HL-60 (cell line): ENCODE data around the gene APOC1.
"Not testable (repeated sequence)": the region's sequence is repeated elsewhere in the genome, so short reads cannot be mapped to it uniquely, and the experiment has no call there.

Source experiments
- DNase-seq, 2 experiments: peaks; one replicate each; pipeline ENCODE4 v3.0.0-alpha.2; 2010 to 2020; ENCODE audit warnings: low read depth in 1 of 2, low spot score in 1 of 2
- H3K27ac ChIP-seq: fragments of 250-450 bp; sonication (Bioruptor Pico); replicated peaks from 2 replicates; pipeline ENCODE4 v1.5.1; 2020; ENCODE audit warnings: mild to moderate bottlenecking, moderate library complexity
- H3K27me3 ChIP-seq: fragments of 250-450 bp; sonication (Bioruptor Pico); 2 replicates; pipeline ENCODE4 v1.5.1; 2021; ENCODE audit warnings: mild to moderate bottlenecking, moderate library complexity; ENCODE audit not compliant: insufficient read depth, poor library complexity, severe bottlenecking
- H3K4me3 ChIP-seq: replicated peaks from 2 replicates; pipeline ENCODE4 v1.5.1; 2011; ENCODE audit warnings: mild to moderate bottlenecking, control low read depth, low read length; ENCODE audit not compliant: insufficient read depth
- CTCF ChIP-seq: IDR thresholded peaks from one replicate; pipeline ENCODE4 v1.5.1; 2011; ENCODE audit warnings: low read length, control low read depth, inconsistent platforms; ENCODE audit not compliant: insufficient read depth
- GABPA ChIP-seq: IDR thresholded peaks from 2 replicates; pipeline ENCODE4 v1.6.1; 2012; ENCODE audit warnings: low read depth
- POLR2AphosphoS5 ChIP-seq: IDR thresholded peaks from 2 replicates; pipeline ENCODE4 v1.6.1; 2012; ENCODE audit warnings: low read depth
- SPI1 ChIP-seq: IDR thresholded peaks from 2 replicates; pipeline ENCODE4 v1.6.1; 2012; ENCODE audit warnings: low read depth, mild to moderate bottlenecking, borderline replicate concordance
- TF ChIP-seq, protein P1 (sequence below): IDR thresholded peaks from 2 replicates; pipeline ENCODE4 v1.6.1; 2012; ENCODE audit warnings: low read depth; ENCODE audit not compliant: insufficient replicate concordance

The APOC1 gene

DNA sequence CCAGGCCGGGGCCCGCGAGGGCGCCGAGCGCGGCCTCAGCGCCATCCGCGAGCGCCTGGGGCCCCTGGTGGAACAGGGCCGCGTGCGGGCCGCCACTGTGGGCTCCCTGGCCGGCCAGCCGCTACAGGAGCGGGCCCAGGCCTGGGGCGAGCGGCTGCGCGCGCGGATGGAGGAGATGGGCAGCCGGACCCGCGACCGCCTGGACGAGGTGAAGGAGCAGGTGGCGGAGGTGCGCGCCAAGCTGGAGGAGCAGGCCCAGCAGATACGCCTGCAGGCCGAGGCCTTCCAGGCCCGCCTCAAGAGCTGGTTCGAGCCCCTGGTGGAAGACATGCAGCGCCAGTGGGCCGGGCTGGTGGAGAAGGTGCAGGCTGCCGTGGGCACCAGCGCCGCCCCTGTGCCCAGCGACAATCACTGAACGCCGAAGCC, 5.6 kb upstream of the APOC1 start:
- DNase-seq, result no peak
- TF ChIP-seq CTCF (no peak), SPI1 (no peak)
- no peak overlapping the region for H3K4me3 ChIP-seq

GRCh38 chr19:44909775-44910174, 4.6 kb upstream of the APOC1 start:
- H3K27me3 ChIP-seq, result peaks cover 10% of the 10 kb centered on the region
- TF ChIP-seq SPI1 (no peak), GABPA (no peak), CTCF (no peak), POLR2AphosphoS5 (no peak)
- TF ChIP-seq, protein P1, sequence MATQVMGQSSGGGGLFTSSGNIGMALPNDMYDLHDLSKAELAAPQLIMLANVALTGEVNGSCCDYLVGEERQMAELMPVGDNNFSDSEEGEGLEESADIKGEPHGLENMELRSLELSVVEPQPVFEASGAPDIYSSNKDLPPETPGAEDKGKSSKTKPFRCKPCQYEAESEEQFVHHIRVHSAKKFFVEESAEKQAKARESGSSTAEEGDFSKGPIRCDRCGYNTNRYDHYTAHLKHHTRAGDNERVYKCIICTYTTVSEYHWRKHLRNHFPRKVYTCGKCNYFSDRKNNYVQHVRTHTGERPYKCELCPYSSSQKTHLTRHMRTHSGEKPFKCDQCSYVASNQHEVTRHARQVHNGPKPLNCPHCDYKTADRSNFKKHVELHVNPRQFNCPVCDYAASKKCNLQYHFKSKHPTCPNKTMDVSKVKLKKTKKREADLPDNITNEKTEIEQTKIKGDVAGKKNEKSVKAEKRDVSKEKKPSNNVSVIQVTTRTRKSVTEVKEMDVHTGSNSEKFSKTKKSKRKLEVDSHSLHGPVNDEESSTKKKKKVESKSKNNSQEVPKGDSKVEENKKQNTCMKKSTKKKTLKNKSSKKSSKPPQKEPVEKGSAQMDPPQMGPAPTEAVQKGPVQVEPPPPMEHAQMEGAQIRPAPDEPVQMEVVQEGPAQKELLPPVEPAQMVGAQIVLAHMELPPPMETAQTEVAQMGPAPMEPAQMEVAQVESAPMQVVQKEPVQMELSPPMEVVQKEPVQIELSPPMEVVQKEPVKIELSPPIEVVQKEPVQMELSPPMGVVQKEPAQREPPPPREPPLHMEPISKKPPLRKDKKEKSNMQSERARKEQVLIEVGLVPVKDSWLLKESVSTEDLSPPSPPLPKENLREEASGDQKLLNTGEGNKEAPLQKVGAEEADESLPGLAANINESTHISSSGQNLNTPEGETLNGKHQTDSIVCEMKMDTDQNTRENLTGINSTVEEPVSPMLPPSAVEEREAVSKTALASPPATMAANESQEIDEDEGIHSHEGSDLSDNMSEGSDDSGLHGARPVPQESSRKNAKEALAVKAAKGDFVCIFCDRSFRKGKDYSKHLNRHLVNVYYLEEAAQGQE, result no peak
- DNase-seq, result no peak
- no peak overlapping the region for H3K27ac ChIP-seq
- H3K4me3 ChIP-seq, result no peak overlapping the region

More for the DNA sequence above, 5.6 kb upstream of the APOC1 start:
- H3K27me3 ChIP-seq, result peaks cover 10% of the 10 kb centered on the region
- no peak overlapping the region for H3K27ac ChIP-seq

GRCh38 chr19:44911896-44912295, 2.5 kb upstream of the APOC1 start:
- not testable (repeated sequence) for H3K27ac ChIP-seq, DNase-seq, H3K4me3 ChIP-seq, H3K27me3 ChIP-seq

- H3K27ac ChIP-seq, result no peak overlapping the region
Observed at GRCh38 chr19:44912854-44913253, 1.6 kb upstream of the APOC1 start.

More at GRCh38 chr19:44912854-44913253, 1.6 kb upstream of the APOC1 start:
- no peak for DNase-seq
- no peaks in the 10 kb centered on the region for H3K27me3 ChIP-seq
- TF ChIP-seq POLR2AphosphoS5 (no peak), SPI1 (no peak)
- TF ChIP-seq, protein P1, result no peak
- no peak overlapping the region for H3K4me3 ChIP-seq
